ENCODE data around the gene DHRS9. TPM values are rescaled to one million over a fixed set of nuclear protein-coding genes. Genes with fewer than 3 reads are reported as not detected.
"Not testable (repeated sequence)": the region's sequence is repeated elsewhere in the genome, so short reads cannot be mapped to it uniquely, and the experiment has no call there.

The DHRS9 gene
- total and polyA plus RNA-seq, 4 donors: 1.5 to 17.2 (median 4.0) TPM

DNA sequence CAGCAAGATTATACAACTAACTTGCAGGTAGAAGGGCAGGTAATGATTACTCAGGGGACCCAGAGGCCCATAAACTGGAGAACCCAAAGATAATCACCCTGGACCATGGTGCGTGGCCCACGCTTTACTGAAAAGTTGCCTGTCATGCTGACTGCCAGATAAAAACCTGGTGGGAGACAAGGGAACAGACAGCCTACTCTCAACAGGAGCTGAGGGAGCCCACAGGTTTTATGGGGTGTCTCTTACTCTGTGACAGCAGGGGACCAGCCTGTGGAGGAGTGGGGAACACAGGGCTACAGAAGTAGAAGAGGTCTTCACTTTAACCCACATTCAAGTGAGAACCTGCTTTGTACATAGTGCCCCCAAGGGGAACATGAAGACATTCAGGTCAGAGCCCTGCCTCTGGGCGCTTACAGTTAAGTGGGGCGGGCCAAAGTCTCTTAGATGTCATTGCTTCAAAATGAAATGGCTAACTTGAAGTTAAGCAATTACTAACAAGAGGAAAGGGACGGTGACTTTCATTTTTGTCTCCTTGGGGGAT lies 60.4 kb downstream of the DHRS9 start:
- Histone ChIP-seq H3K27ac (ENCODE audit: low read depth in 1 of 2, low read length in 1 of 2) (no peak overlapping the region), H3K9me3 (ENCODE audit: control insufficient read depth in 4 of 4, insufficient read depth in 3 of 4, low read length in 3 of 4) (no peaks in the 10 kb centered on the region), H3K4me3 (no peak overlapping the region), H3K9ac (ENCODE audit: insufficient read depth in 1 of 2, low read length in 2 of 2) (no peak overlapping the region), H3K36me3 (ENCODE audit: control insufficient read depth in 4 of 4, insufficient read depth in 4 of 4, low read length in 4 of 4) (no peaks in the 10 kb centered on the region), H3K4me1 (ENCODE audit: control insufficient read depth in 5 of 5, insufficient read depth in 5 of 5, low read length in 5 of 5) (no peaks in the 10 kb centered on the region), H3K27me3 (ENCODE audit: control insufficient read depth in 3 of 3, insufficient read depth in 3 of 3, low read length in 2 of 3) (no peaks in the 10 kb centered on the region)
- 86 to 92% methylated on average over 5 of the region's 5 CpGs for WGBS, 2 donors
- TF ChIP-seq CTCF (IDR thresholded peaks at IDR 0.05; ENCODE audit: control extremely low read depth, extremely low read depth): no peak
- no peak for ATAC-seq (ENCODE audit: insufficient read depth, low FRiP score)
- DNase-seq: no peak

GRCh38 chr2:169131587-169132512 lies 62.5 kb downstream of the DHRS9 start:
- 35 to 37% methylated on average over 9 of the region's 9 CpGs for WGBS, 2 donors
- Histone ChIP-seq H3K4me1 (ENCODE audit: control insufficient read depth in 5 of 5, insufficient read depth in 5 of 5, low read length in 5 of 5) (no peaks in the 10 kb centered on the region), H3K27me3 (ENCODE audit: control insufficient read depth in 3 of 3, insufficient read depth in 3 of 3, low read length in 2 of 3) (no peaks in the 10 kb centered on the region), H3K27ac (ENCODE audit: low read depth in 1 of 2, low read length in 1 of 2) (no peak overlapping the region), H3K9ac (ENCODE audit: insufficient read depth in 1 of 2, low read length in 2 of 2) (no peak overlapping the region), H3K4me3 (no peak overlapping the region), H3K36me3 (ENCODE audit: control insufficient read depth in 4 of 4, insufficient read depth in 4 of 4, low read length in 4 of 4) (no peaks in the 10 kb centered on the region), H3K9me3 (ENCODE audit: control insufficient read depth in 4 of 4, insufficient read depth in 3 of 4, low read length in 3 of 4) (no peaks in the 10 kb centered on the region)
- peak; percentile 56 for TF ChIP-seq CTCF (IDR thresholded peaks at IDR 0.05; ENCODE audit: control extremely low read depth, extremely low read depth)
- DNase-seq (peak in 2 of 3 donors; percentile 46 to 53), ATAC-seq (ENCODE audit: insufficient read depth, low FRiP score) (peak; percentile 82)

GRCh38 chr2:169134272-169134671 lies 64.9 kb downstream of the DHRS9 start:
- H3K36me3 ChIP-seq (ENCODE audit: control insufficient read depth in 4 of 4, insufficient read depth in 4 of 4, low read length in 4 of 4); H3K4me1 ChIP-seq (ENCODE audit: control insufficient read depth in 5 of 5, insufficient read depth in 5 of 5, low read length in 5 of 5); H3K9ac ChIP-seq (ENCODE audit: insufficient read depth in 1 of 2, low read length in 2 of 2); H3K9me3 ChIP-seq (ENCODE audit: control insufficient read depth in 4 of 4, insufficient read depth in 3 of 4, low read length in 3 of 4); H3K4me3 ChIP-seq; DNase-seq; ATAC-seq (ENCODE audit: insufficient read depth, low FRiP score); H3K27me3 ChIP-seq (ENCODE audit: control insufficient read depth in 3 of 3, insufficient read depth in 3 of 3, low read length in 2 of 3); H3K27ac ChIP-seq (ENCODE audit: low read depth in 1 of 2, low read length in 1 of 2): not testable (repeated sequence)
- 81 to 87% methylated on average over 6 of the region's 6 CpGs for WGBS, 2 donors

GRCh38 chr2:169136428-169136827 lies 67.1 kb downstream of the DHRS9 start:
- H3K27me3 ChIP-seq (ENCODE audit: control insufficient read depth in 3 of 3, insufficient read depth in 3 of 3, low read length in 2 of 3); H3K9ac ChIP-seq (ENCODE audit: insufficient read depth in 1 of 2, low read length in 2 of 2); H3K36me3 ChIP-seq (ENCODE audit: control insufficient read depth in 4 of 4, insufficient read depth in 4 of 4, low read length in 4 of 4); ATAC-seq (ENCODE audit: insufficient read depth, low FRiP score); H3K4me1 ChIP-seq (ENCODE audit: control insufficient read depth in 5 of 5, insufficient read depth in 5 of 5, low read length in 5 of 5); H3K27ac ChIP-seq (ENCODE audit: low read depth in 1 of 2, low read length in 1 of 2); DNase-seq; H3K4me3 ChIP-seq; H3K9me3 ChIP-seq (ENCODE audit: control insufficient read depth in 4 of 4, insufficient read depth in 3 of 4, low read length in 3 of 4): not testable (repeated sequence)
- WGBS, 2 donors: 84 to 97% methylated on average over 5 of the region's 5 CpGs
